ENCODE results near the gene OCSTAMP.

The OCSTAMP gene

GRCh38 chr20:46550461-46550860, at the start of gene OCSTAMP:
OCSTAMP (minus strand) TSS chr20:46550654; CDS start chr20:46550560, 94 bp downstream.
- no peak for DNase-seq (ENCODE audit: low read depth, low spot score)

GRCh38 chr20:46599227-46599987, 49.0 kb upstream of the OCSTAMP start:
- no peak for DNase-seq (ENCODE audit: low read depth, low spot score)

GRCh38 chr20:46595933-46596332, 45.5 kb upstream of the OCSTAMP start:
- no peak for DNase-seq (ENCODE audit: low read depth, low spot score)

- DNase-seq (ENCODE audit: low read depth, low spot score): no peak
Measured at GRCh38 chr20:46594725-46595124, 44.3 kb upstream of the OCSTAMP start.

- DNase-seq (ENCODE audit: low read depth, low spot score): no peak
Measured at GRCh38 chr20:46592580-46593362, 42.3 kb upstream of the OCSTAMP start.

- DNase-seq (ENCODE audit: low read depth, low spot score): no peak
Measured at GRCh38 chr20:46590443-46590842, 40.0 kb upstream of the OCSTAMP start.

GRCh38 chr20:46588532-46589511, 38.4 kb upstream of the OCSTAMP start:
- no peak for DNase-seq (ENCODE audit: low read depth, low spot score)

GRCh38 chr20:46587986-46588385, 37.5 kb upstream of the OCSTAMP start:
- no peak for DNase-seq (ENCODE audit: low read depth, low spot score)

GRCh38 chr20:46586724-46587123, 36.3 kb upstream of the OCSTAMP start:
- no peak for DNase-seq (ENCODE audit: low read depth, low spot score)

GRCh38 chr20:46584508-46584907, 34.1 kb upstream of the OCSTAMP start:
- DNase-seq (ENCODE audit: low read depth, low spot score): no peak

- no peak for DNase-seq (ENCODE audit: low read depth, low spot score)
Measured at GRCh38 chr20:46583411-46584214, 33.2 kb upstream of the OCSTAMP start.

GRCh38 chr20:46582648-46583047, 32.2 kb upstream of the OCSTAMP start:
- DNase-seq (ENCODE audit: low read depth, low spot score): no peak

GRCh38 chr20:46581391-46581790, 30.9 kb upstream of the OCSTAMP start:
- no peak for DNase-seq (ENCODE audit: low read depth, low spot score)

- no peak for DNase-seq (ENCODE audit: low read depth, low spot score)
Measured at GRCh38 chr20:46580613-46581205, 30.3 kb upstream of the OCSTAMP start.

- DNase-seq (ENCODE audit: low read depth, low spot score): no peak
Measured at GRCh38 chr20:46578745-46579144, 28.3 kb upstream of the OCSTAMP start.

- no peak for DNase-seq (ENCODE audit: low read depth, low spot score)
Measured at GRCh38 chr20:46576774-46577395, 26.4 kb upstream of the OCSTAMP start.

- DNase-seq (ENCODE audit: low read depth, low spot score): no peak
Measured at GRCh38 chr20:46575937-46576461, 25.5 kb upstream of the OCSTAMP start.

- DNase-seq (ENCODE audit: low read depth, low spot score): no peak
Measured at GRCh38 chr20:46575394-46575793, 24.9 kb upstream of the OCSTAMP start.

- DNase-seq (ENCODE audit: low read depth, low spot score): no peak
Measured at GRCh38 chr20:46573788-46574584, 23.5 kb upstream of the OCSTAMP start.
